GM23248 (cell line): ENCODE results near the gene SRSF7.

Experiments used
- EZH2 ChIP-seq: fragments of 200-600 bp; sonication (generic); IDR thresholded peaks from 2 replicates; pipeline ENCODE4 v1.6.1; 2018; ENCODE audit warnings: antibody characterized with exemption, mild to moderate bottlenecking; ENCODE audit not compliant: insufficient read depth, poor library complexity, severe bottlenecking
- EZH2phosphoT487 ChIP-seq: fragments of 200-600 bp; sonication (generic); IDR thresholded peaks from 2 replicates; pipeline ENCODE4 v1.6.1; 2018; ENCODE audit warnings: antibody characterized with exemption, moderate library complexity, mild to moderate bottlenecking, low read depth; ENCODE audit not compliant: insufficient read depth

DNA sequence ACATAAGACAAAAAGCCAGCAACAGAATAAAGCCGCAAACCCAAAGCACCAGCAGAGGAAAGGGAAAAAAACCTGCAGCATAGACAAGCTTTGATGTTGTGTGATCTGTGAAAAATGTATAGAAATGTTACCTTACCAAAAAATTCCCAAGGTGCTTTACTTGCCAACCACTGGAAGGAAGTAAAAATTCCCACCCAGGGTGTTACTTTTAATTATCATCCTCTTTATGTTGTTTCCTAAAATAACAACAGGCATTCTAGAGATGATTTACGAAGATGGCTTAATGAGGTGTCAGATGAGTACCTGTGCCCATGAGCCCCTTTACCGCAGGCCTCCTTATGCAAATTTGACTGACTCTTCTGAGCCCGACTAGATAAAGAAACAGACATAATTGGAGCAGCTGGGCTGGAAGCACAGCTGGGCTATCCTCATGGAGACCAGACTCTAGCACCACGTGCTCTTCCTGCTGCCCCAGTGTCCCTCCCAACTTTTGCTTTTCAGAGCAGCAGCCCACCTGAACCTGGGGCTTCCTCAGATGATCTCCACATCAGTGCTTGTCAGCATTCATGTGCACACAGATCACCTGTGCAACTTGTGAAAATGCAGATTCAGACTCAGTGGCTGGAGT, 41.5 kb downstream of the SRSF7 start:
- TF ChIP-seq EZH2 (no peak), EZH2phosphoT487 (no peak)
